H1 (cell line): Measurements from ENCODE around the gene PHF14.

Experiments used
- BACH1 ChIP-seq: IDR thresholded peaks from 2 replicates; pipeline ENCODE4 v1.6.1; 2012; ENCODE audit warnings: low read length, improper control_type of control experiment
- CHD2 ChIP-seq: IDR thresholded peaks from 2 replicates; pipeline ENCODE4 v1.6.1; 2012; ENCODE audit warnings: low read length, improper control_type of control experiment
- EP300 ChIP-seq, 2 experiments: IDR thresholded peaks; 1 replicate in 1 of 2; 2 replicates in 1 of 2; pipeline ENCODE4 v1.6.1; 2011 to 2012; ENCODE audit warnings: low read depth in 2 of 2, low read length in 2 of 2, mild to moderate bottlenecking in 2 of 2, borderline replicate concordance in 1 of 2, inconsistent platforms in 1 of 2, moderate library complexity in 1 of 2
- NANOG ChIP-seq: IDR thresholded peaks from 2 replicates; pipeline ENCODE4 v1.6.1; 2011; ENCODE audit warnings: low read length, low read depth, mild to moderate bottlenecking, inconsistent platforms; ENCODE audit not compliant: insufficient read depth, poor library complexity, severe bottlenecking
- RXRA ChIP-seq: IDR thresholded peaks from 2 replicates; pipeline ENCODE4 v1.6.1; 2011; ENCODE audit warnings: low read depth, mild to moderate bottlenecking, low read length, moderate library complexity; ENCODE audit not compliant: insufficient read depth
- TCF12 ChIP-seq: IDR thresholded peaks from 2 replicates; pipeline ENCODE4 v1.6.1; 2011; ENCODE audit warnings: low read depth, mild to moderate bottlenecking, low read length
- TF ChIP-seq, protein P1 (sequence below): IDR thresholded peaks from 2 replicates; pipeline ENCODE4 v1.6.1; 2012; ENCODE audit warnings: inconsistent platforms
- TF ChIP-seq, protein P2 (sequence below), 3 experiments: IDR thresholded peaks; 1 replicate in 2 of 3; 2 replicates in 1 of 3; pipeline versions ENCODE4 v1.5.1 to v1.6.1; 2011; ENCODE audit warnings: low read length in 3 of 3, mild to moderate bottlenecking in 3 of 3, inconsistent platforms in 2 of 3, low read depth in 1 of 3, moderate library complexity in 1 of 3; ENCODE audit not compliant: insufficient read depth in 1 of 3; ENCODE audit errors: control extremely low read depth in 1 of 3

DNA sequence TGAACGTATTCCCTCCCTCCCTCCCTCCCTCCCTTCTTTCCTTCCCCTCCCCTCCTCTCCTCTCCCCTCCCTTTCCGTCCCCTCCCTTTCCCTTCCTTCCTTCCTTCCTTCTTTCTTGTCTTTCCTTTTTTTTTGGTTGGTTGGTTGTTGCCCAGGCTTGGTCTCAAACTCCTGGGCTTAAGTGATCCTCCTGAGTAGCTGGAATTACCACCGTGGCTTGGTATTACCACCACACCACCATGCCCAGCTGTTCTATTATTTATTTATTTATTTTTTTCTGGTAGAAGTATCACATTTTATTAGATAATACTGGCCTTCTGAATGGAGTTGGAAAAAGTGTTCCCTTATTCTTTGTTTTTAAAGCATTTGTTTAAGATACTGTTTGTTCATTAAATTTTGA is 95.9 kb downstream of the PHF14 start:
- TF ChIP-seq EP300 (IDR thresholded peaks at IDR 0.05; ENCODE audit: borderline replicate concordance in 1 of 2, low read depth in 2 of 2, low read length in 2 of 2) (no peak), BACH1 (no peak), NANOG (no peak), RXRA (no peak), CHD2 (no peak), TCF12 (no peak)
- TF ChIP-seq, protein P1, sequence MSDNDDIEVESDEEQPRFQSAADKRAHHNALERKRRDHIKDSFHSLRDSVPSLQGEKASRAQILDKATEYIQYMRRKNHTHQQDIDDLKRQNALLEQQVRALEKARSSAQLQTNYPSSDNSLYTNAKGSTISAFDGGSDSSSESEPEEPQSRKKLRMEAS: no peak
- TF ChIP-seq, protein P2, sequence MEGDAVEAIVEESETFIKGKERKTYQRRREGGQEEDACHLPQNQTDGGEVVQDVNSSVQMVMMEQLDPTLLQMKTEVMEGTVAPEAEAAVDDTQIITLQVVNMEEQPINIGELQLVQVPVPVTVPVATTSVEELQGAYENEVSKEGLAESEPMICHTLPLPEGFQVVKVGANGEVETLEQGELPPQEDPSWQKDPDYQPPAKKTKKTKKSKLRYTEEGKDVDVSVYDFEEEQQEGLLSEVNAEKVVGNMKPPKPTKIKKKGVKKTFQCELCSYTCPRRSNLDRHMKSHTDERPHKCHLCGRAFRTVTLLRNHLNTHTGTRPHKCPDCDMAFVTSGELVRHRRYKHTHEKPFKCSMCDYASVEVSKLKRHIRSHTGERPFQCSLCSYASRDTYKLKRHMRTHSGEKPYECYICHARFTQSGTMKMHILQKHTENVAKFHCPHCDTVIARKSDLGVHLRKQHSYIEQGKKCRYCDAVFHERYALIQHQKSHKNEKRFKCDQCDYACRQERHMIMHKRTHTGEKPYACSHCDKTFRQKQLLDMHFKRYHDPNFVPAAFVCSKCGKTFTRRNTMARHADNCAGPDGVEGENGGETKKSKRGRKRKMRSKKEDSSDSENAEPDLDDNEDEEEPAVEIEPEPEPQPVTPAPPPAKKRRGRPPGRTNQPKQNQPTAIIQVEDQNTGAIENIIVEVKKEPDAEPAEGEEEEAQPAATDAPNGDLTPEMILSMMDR (IDR thresholded peaks at IDR 0.05; ENCODE audit: control extremely low read depth in 1 of 3, insufficient read depth in 1 of 3, low read depth in 1 of 3, low read length in 3 of 3): no peak
